OCI-LY1 (cell line): Measurements from ENCODE around the gene CFAP74.

Experiments used
- CTCF ChIP-seq: fragments of 200-600 bp; sonication (generic), shearing (Covaris generic); IDR thresholded peaks from 2 replicates; pipeline ENCODE4 v1.5.1; 2017; ENCODE audit warnings: mild to moderate bottlenecking, antibody characterized with exemption, low read length, moderate library complexity, mixed read lengths
- EZH2 ChIP-seq: fragments of 200-600 bp; sonication (generic), shearing (Covaris generic); IDR thresholded peaks from 2 replicates; pipeline ENCODE4 v1.8.0; 2017; ENCODE audit warnings: borderline replicate concordance, mixed run types, mild to moderate bottlenecking, antibody characterized with exemption, low read length, moderate library complexity, mixed read lengths

- TF ChIP-seq CTCF = no peak
- no peak for TF ChIP-seq EZH2
These were observed 18.6 kb upstream of the CFAP74 start for GRCh38 chr1:2022063-2022770.
